WTC11 (cell line): ENCODE results near the gene CCP110. TPM values are rescaled to one million over a fixed set of nuclear protein-coding genes. Genes with fewer than 3 reads are reported as not detected.

Source experiments
- AFF4 ChIP-seq: sonication (generic); formaldehyde crosslinking; IDR thresholded peaks from 2 replicates; pipeline ENCODE4 v1.8.1; 2023; ENCODE audit warnings: mild to moderate bottlenecking, missing genetic modification reagents, borderline replicate concordance
- CBFB ChIP-seq: sonication (generic); formaldehyde crosslinking; IDR thresholded peaks from 2 replicates; pipeline ENCODE4 v1.8.1; 2022; ENCODE audit warnings: mild to moderate bottlenecking, low read depth, missing genetic modification reagents
- CDX4 ChIP-seq: fragments of 250-450 bp; sonication (Bioruptor Pico); IDR thresholded peaks from 2 replicates; pipeline ENCODE4 v1.9.0; 2021; ENCODE audit warnings: moderate library complexity, mild to moderate bottlenecking, inconsistent platforms, borderline replicate concordance
- CTCF ChIP-seq: fragments of 200-600 bp; IDR thresholded peaks from 2 replicates; pipeline ENCODE4 v1.8.0; 2022; ENCODE audit warnings: antibody characterized with exemption
- EMX1 ChIP-seq: fragments of 250-450 bp; sonication (Bioruptor Pico); IDR thresholded peaks from 2 replicates; pipeline ENCODE4 v1.8.0; 2021; ENCODE audit warnings: mild to moderate bottlenecking
- ETV6 ChIP-seq: sonication (generic); formaldehyde crosslinking; IDR thresholded peaks from 2 replicates; pipeline ENCODE4 v1.8.1; 2022; ENCODE audit warnings: mild to moderate bottlenecking, missing genetic modification reagents
- FOXK1 ChIP-seq: sonication (generic); formaldehyde crosslinking; IDR thresholded peaks from 2 replicates; pipeline ENCODE4 v1.8.0; 2022; ENCODE audit warnings: mild to moderate bottlenecking, moderate library complexity, missing genetic modification reagents
- GABPB1 ChIP-seq: sonication (generic); formaldehyde crosslinking; IDR thresholded peaks from 2 replicates; pipeline ENCODE4 v1.8.1; 2023; ENCODE audit warnings: mild to moderate bottlenecking, missing genetic modification reagents
- GRHL2 ChIP-seq: fragments of 250-450 bp; sonication (Bioruptor Pico); IDR thresholded peaks from 2 replicates; pipeline ENCODE4 v1.8.0; 2022; ENCODE audit warnings: mild to moderate bottlenecking, moderate library complexity; ENCODE audit not compliant: insufficient replicate concordance, severe bottlenecking
- NFATC4 ChIP-seq: fragments of 250-450 bp; sonication (Bioruptor Pico); IDR thresholded peaks from 2 replicates; pipeline ENCODE4 v1.9.0; 2021; ENCODE audit warnings: mild to moderate bottlenecking
- NFYB ChIP-seq: sonication (generic); formaldehyde crosslinking; conservative IDR thresholded peaks from 2 replicates; pipeline ENCODE4 v1.8.0; 2022; ENCODE audit warnings: low read depth, missing genetic modification reagents
- NR1H2 ChIP-seq: sonication (generic); formaldehyde crosslinking; IDR thresholded peaks from 2 replicates; pipeline ENCODE4 v1.9.0; 2021; ENCODE audit warnings: mild to moderate bottlenecking, moderate library complexity, missing genetic modification reagents
- NR2C2 ChIP-seq: sonication (generic); formaldehyde crosslinking; IDR thresholded peaks from 2 replicates; pipeline ENCODE4 v1.8.0; 2022; ENCODE audit warnings: mild to moderate bottlenecking, missing genetic modification reagents
- NR3C1 ChIP-seq: sonication (generic); formaldehyde crosslinking; conservative IDR thresholded peaks from 2 replicates; pipeline ENCODE4 v1.8.1; 2023; ENCODE audit warnings: low read depth, mild to moderate bottlenecking, missing genetic modification reagents
- OVOL2 ChIP-seq: fragments of 250-450 bp; sonication (Bioruptor Pico); IDR thresholded peaks from 2 replicates; pipeline ENCODE4 v1.9.0; 2021; ENCODE audit warnings: mild to moderate bottlenecking, borderline replicate concordance
- RORB ChIP-seq: fragments of 250-450 bp; sonication (Bioruptor Pico); IDR thresholded peaks from 2 replicates; pipeline ENCODE4 v1.9.0; 2021; ENCODE audit warnings: mild to moderate bottlenecking
- SOX15 ChIP-seq: fragments of 250-450 bp; sonication (Bioruptor Pico); IDR thresholded peaks from 2 replicates; pipeline ENCODE4 v1.9.0; 2021; ENCODE audit warnings: mild to moderate bottlenecking
- ZNF263 ChIP-seq: sonication (generic); formaldehyde crosslinking; IDR thresholded peaks from 2 replicates; pipeline ENCODE4 v1.8.1; 2022; ENCODE audit warnings: low read depth, mild to moderate bottlenecking, moderate library complexity, missing genetic modification reagents
- ZNF396 ChIP-seq: fragments of 250-450 bp; sonication (Bioruptor Pico); IDR thresholded peaks from 2 replicates; pipeline ENCODE4 v1.8.0; 2021; ENCODE audit warnings: mild to moderate bottlenecking, moderate library complexity, borderline replicate concordance
- ZNF671 ChIP-seq: fragments of 250-450 bp; sonication (Bioruptor Pico); IDR thresholded peaks from 2 replicates; pipeline ENCODE4 v1.8.0; 2021; ENCODE audit warnings: mild to moderate bottlenecking
- total RNA-seq: library from RNA; stranded (reverse); gene quantifications from 3 replicates; pipeline ENCODE4 v1.2.3, GENCODE V29; 2021
- TF ChIP-seq, protein P1 (sequence below): fragments of 250-450 bp; sonication (Bioruptor Pico); conservative IDR thresholded peaks from 2 replicates; pipeline ENCODE4 v1.9.0; 2021; ENCODE audit warnings: mild to moderate bottlenecking
- TF ChIP-seq, protein P2 (sequence below): sonication (generic); formaldehyde crosslinking; IDR thresholded peaks from 2 replicates; pipeline ENCODE4 v1.8.0; 2023; ENCODE audit warnings: mild to moderate bottlenecking, missing genetic modification reagents
- TF ChIP-seq, protein P3 (sequence below): sonication (generic); formaldehyde crosslinking; IDR thresholded peaks from 2 replicates; pipeline ENCODE4 v1.8.1; 2022; ENCODE audit warnings: low read depth, missing genetic modification reagents, borderline replicate concordance
- TF ChIP-seq, protein P4 (sequence below): fragments of 250-450 bp; sonication (Bioruptor Pico); IDR thresholded peaks from 2 replicates; pipeline ENCODE4 v1.8.0; 2021; ENCODE audit warnings: mild to moderate bottlenecking

CCP110 gene
- total RNA-seq, 1 experiment from 2014 or later = 23.9 TPM

DNA sequence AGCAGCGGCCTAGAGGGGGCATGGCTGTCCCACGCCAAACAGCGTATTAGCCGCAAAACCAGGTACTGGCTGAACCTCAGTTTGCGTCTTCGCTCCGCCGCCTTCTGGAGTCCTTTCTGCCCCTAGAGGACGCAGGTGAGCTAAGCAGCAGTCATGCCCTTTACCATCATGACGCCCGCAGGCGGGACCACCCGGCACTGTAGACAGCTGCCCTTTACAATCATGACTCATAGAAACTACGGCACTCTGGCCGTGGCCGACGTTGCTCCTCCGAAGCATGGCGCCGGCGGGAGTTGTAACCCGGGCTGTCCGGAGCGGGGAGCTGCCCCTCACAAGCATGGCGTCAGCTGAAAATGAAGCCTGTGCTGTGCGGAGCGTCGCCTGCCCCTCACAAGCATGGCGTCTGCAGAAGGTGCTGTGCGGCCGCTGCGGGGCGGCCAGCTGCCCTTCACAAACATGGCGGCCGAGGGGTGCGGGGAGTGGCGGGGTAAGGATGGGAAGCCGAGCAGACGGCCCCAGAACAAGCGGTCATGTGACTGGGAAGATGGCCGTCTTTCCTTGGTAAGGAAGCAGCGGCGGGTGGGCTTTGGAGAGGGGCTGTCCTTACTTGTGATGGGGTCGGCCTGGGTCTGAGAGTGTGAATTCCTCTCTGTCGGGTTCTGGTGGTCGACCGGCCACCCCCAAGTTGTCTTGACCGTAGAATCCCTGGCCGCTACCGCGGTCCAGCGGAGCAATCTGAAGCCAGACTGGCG is 31.6 kb downstream of the CCP110 start, which contains the start of gene VPS35L (continued):
- TF ChIP-seq NFATC4 (CRISPR knock-in tag) = 0 out of 2 replicates have a peak, but pooled peaks have one; percentile 18
- peak; percentile 53 for TF ChIP-seq FOXK1 (CRISPR knock-in tag)
- TF ChIP-seq ETV6 (CRISPR knock-in tag) = peak; percentile 45; the same call in 1 of the 2 replicates
- TF ChIP-seq, protein P1, sequence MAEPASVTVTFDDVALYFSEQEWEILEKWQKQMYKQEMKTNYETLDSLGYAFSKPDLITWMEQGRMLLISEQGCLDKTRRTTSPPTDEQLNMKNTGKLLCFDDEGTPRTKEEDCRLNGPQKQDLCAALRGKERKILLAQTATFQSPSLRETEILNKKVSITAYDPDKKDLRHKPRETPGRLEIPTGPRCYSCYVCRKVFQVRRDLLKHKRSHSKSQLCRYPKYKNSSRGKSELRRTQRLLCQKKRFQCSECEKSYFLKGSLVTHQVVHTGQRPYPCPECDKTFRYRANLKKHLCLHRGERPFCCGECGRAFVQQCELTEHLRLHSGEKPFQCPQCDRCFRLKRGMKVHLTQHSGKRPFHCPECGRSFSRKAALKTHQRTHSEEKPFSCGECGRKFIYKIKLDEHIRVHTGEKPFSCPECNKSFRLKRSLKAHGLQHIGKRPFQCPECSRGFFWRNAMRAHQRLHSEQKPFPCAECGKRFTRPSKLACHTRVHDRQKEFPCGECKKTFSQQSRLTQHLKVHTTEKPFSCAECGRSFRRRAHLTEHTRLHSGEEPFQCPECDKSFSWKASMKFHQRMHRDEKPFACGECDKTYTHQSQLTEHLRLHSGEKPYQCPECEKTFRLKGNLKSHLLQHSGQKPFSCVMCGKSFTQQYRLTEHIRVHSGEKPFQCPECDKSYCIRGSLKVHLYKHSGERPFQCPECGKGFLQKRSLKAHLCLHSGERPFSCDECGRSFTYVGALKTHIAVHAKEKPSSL (CRISPR knock-in tag) = no peak
- TF ChIP-seq OVOL2 (CRISPR knock-in tag) = no peak
- TF ChIP-seq AFF4 = peak; percentile 31; the same call in 1 of the 2 replicates
- TF ChIP-seq, protein P2, sequence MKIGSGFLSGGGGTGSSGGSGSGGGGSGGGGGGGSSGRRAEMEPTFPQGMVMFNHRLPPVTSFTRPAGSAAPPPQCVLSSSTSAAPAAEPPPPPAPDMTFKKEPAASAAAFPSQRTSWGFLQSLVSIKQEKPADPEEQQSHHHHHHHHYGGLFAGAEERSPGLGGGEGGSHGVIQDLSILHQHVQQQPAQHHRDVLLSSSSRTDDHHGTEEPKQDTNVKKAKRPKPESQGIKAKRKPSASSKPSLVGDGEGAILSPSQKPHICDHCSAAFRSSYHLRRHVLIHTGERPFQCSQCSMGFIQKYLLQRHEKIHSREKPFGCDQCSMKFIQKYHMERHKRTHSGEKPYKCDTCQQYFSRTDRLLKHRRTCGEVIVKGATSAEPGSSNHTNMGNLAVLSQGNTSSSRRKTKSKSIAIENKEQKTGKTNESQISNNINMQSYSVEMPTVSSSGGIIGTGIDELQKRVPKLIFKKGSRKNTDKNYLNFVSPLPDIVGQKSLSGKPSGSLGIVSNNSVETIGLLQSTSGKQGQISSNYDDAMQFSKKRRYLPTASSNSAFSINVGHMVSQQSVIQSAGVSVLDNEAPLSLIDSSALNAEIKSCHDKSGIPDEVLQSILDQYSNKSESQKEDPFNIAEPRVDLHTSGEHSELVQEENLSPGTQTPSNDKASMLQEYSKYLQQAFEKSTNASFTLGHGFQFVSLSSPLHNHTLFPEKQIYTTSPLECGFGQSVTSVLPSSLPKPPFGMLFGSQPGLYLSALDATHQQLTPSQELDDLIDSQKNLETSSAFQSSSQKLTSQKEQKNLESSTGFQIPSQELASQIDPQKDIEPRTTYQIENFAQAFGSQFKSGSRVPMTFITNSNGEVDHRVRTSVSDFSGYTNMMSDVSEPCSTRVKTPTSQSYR = peak; percentile 37; the same call in 1 of the 2 replicates
- TF ChIP-seq RORB (CRISPR knock-in tag) = no peak
- TF ChIP-seq ZNF263 (CRISPR knock-in tag) = no peak
- TF ChIP-seq, protein P3, sequence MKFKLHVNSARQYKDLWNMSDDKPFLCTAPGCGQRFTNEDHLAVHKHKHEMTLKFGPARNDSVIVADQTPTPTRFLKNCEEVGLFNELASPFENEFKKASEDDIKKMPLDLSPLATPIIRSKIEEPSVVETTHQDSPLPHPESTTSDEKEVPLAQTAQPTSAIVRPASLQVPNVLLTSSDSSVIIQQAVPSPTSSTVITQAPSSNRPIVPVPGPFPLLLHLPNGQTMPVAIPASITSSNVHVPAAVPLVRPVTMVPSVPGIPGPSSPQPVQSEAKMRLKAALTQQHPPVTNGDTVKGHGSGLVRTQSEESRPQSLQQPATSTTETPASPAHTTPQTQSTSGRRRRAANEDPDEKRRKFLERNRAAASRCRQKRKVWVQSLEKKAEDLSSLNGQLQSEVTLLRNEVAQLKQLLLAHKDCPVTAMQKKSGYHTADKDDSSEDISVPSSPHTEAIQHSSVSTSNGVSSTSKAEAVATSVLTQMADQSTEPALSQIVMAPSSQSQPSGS (CRISPR knock-in tag) = no peak
- no peak for TF ChIP-seq CDX4
- TF ChIP-seq, protein P4, sequence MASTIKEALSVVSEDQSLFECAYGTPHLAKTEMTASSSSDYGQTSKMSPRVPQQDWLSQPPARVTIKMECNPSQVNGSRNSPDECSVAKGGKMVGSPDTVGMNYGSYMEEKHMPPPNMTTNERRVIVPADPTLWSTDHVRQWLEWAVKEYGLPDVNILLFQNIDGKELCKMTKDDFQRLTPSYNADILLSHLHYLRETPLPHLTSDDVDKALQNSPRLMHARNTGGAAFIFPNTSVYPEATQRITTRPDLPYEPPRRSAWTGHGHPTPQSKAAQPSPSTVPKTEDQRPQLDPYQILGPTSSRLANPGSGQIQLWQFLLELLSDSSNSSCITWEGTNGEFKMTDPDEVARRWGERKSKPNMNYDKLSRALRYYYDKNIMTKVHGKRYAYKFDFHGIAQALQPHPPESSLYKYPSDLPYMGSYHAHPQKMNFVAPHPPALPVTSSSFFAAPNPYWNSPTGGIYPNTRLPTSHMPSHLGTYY (CRISPR knock-in tag) = no peak
- TF ChIP-seq NFYB (CRISPR knock-in tag) = no peak
- TF ChIP-seq CBFB = no peak
- no peak for TF ChIP-seq EMX1
- peak; percentile 27; the same call in 1 of the 2 replicates for TF ChIP-seq CTCF
- no peak for TF ChIP-seq NR3C1 (CRISPR knock-in tag)
- TF ChIP-seq NR2C2 (CRISPR knock-in tag) = peak; percentile 24; the same call in 1 of the 2 replicates
- TF ChIP-seq ZNF396 (CRISPR knock-in tag) = no peak
- TF ChIP-seq GRHL2 (CRISPR knock-in tag) = no peak
- TF ChIP-seq ZNF671 = no peak
- TF ChIP-seq NR1H2 = no peak
- peak; percentile 70 for TF ChIP-seq GABPB1 (CRISPR knock-in tag)
- TF ChIP-seq SOX15 (CRISPR knock-in tag) = no peak
